ENCODE data around the gene SHISA4. TPM values are rescaled to one million over a fixed set of nuclear protein-coding genes. Genes with fewer than 3 reads are reported as not detected.

Gene SHISA4
- total RNA-seq, 1 donor from 2014 or later: 9.8 TPM

GRCh38 chr1:201887116-201887866, 1.4 kb upstream of the SHISA4 start:
- H3K27me3 Mint-ChIP-seq (ENCODE audit: low read depth): peaks cover 15% of the 10 kb centered on the region
- peak overlapping the region; percentile 73 for H3K4me3 Mint-ChIP-seq
- TF ChIP-seq CTCF (IDR thresholded peaks at IDR 0.05; ENCODE audit: unreplicated experiment): no peak
- H3K4me1 Mint-ChIP-seq: peaks cover 10% of the 10 kb centered on the region
- H3K27ac Mint-ChIP-seq: no peak overlapping the region
- H3K36me3 Mint-ChIP-seq: no peaks in the 10 kb centered on the region
- no peaks in the 10 kb centered on the region for H3K9me3 Mint-ChIP-seq
- DNase-seq (ENCODE audit: low spot score in 2 of 2, unreplicated experiment in 2 of 2): peak in 1 of 2 experiments; percentile 5

GRCh38 chr1:201889090-201889968, 631 bp downstream of the SHISA4 start:
- H3K4me1 Mint-ChIP-seq: peaks cover 16% of the 10 kb centered on the region
- no peak for DNase-seq (ENCODE audit: low spot score in 2 of 2, unreplicated experiment in 2 of 2)
- peaks cover 15% of the 10 kb centered on the region for H3K27me3 Mint-ChIP-seq (ENCODE audit: low read depth)

GRCh38 chr1:201890223-201890622, 1.5 kb downstream of the SHISA4 start:
- Mint-ChIP-seq H3K27me3 (ENCODE audit: low read depth) (peaks cover 15% of the 10 kb centered on the region), H3K36me3 (no peaks in the 10 kb centered on the region)
- no peak for TF ChIP-seq CTCF (IDR thresholded peaks at IDR 0.05; ENCODE audit: unreplicated experiment)

More at GRCh38 chr1:201889090-201889968, 631 bp downstream of the SHISA4 start:
- Mint-ChIP-seq H3K4me3 (peak overlapping the region; percentile 70), H3K36me3 (no peaks in the 10 kb centered on the region), H3K27ac (no peak overlapping the region), H3K9me3 (no peaks in the 10 kb centered on the region)
- TF ChIP-seq CTCF (IDR thresholded peaks at IDR 0.05; ENCODE audit: unreplicated experiment): no peak

GRCh38 chr1:201890806-201891450, 2.2 kb downstream of the SHISA4 start:
- TF ChIP-seq CTCF (IDR thresholded peaks at IDR 0.05; ENCODE audit: unreplicated experiment): no peak
- DNase-seq (ENCODE audit: low spot score in 2 of 2, unreplicated experiment in 2 of 2): no peak
- Mint-ChIP-seq H3K4me1 (peaks cover 18% of the 10 kb centered on the region), H3K4me3 (no peak overlapping the region), H3K9me3 (no peaks in the 10 kb centered on the region), H3K27ac (no peak overlapping the region), H3K36me3 (no peaks in the 10 kb centered on the region), H3K27me3 (ENCODE audit: low read depth) (peaks cover 15% of the 10 kb centered on the region)

More at GRCh38 chr1:201890223-201890622, 1.5 kb downstream of the SHISA4 start:
- peaks cover 18% of the 10 kb centered on the region for H3K4me1 Mint-ChIP-seq
- H3K9me3 Mint-ChIP-seq: no peaks in the 10 kb centered on the region
- DNase-seq (ENCODE audit: low spot score in 2 of 2, unreplicated experiment in 2 of 2): no peak
- H3K27ac Mint-ChIP-seq: no peak overlapping the region
- no peak overlapping the region for H3K4me3 Mint-ChIP-seq

- Mint-ChIP-seq H3K4me1 (peaks cover 22% of the 10 kb centered on the region), H3K4me3 (no peak overlapping the region), H3K27ac (no peak overlapping the region), H3K9me3 (no peaks in the 10 kb centered on the region), H3K36me3 (no peaks in the 10 kb centered on the region), H3K27me3 (ENCODE audit: low read depth) (peaks cover 14% of the 10 kb centered on the region)
- DNase-seq (ENCODE audit: low spot score in 2 of 2, unreplicated experiment in 2 of 2): no peak
- no peak for TF ChIP-seq CTCF (IDR thresholded peaks at IDR 0.05; ENCODE audit: unreplicated experiment)
Observed at GRCh38 chr1:201891451-201892045, 2.9 kb downstream of the SHISA4 start.

All from mesothelial cell of epicardium (in vitro differentiated cells).